Tibial nerve (tissue), 4 donors: ENCODE results near the gene GDPD5.

Experiments
- CTCF ChIP-seq, 5 experiments: fragments of 200-600 bp in 3 of 5; fragments of 450-650 bp in 2 of 5; sonication (generic) in 3 of 5; IDR thresholded peaks; one replicate each; pipeline ENCODE4 v1.5.1; 2016 to 2019; ENCODE audit warnings: antibody characterized with exemption in 5 of 5, mild to moderate bottlenecking in 3 of 5, moderate library complexity in 2 of 5
- EP300 ChIP-seq, 2 donors: sonication (generic); formaldehyde crosslinking; IDR thresholded peaks; one replicate each; pipeline ENCODE4 v1.6.1; 2017; ENCODE audit warnings: antibody characterized with exemption in 2 of 2, mild to moderate bottlenecking in 1 of 2

- TF ChIP-seq EP300 (IDR thresholded peaks at IDR 0.05) (no peak), CTCF (IDR thresholded peaks at IDR 0.05) (no peak)
Observed at GRCh38 chr11:75565916-75566762, 40.4 kb upstream of the GDPD5 start.
